GM18505 (cell line): ENCODE results near the gene SDK1.

Experiments
- ATAC-seq: cut with Tn5 transposase; IDR thresholded peaks from one replicate; pipeline ENCODE4 v1.9.1; 2021; ENCODE audit not compliant: unreplicated experiment
- POLR2A ChIP-seq: IDR thresholded peaks from 4 replicates; pipeline ENCODE4 v1.6.1; 2011; ENCODE audit warnings: borderline replicate concordance; ENCODE audit not compliant: insufficient read depth, insufficient read length; ENCODE audit errors: extremely low read depth

SDK1 gene

DNA sequence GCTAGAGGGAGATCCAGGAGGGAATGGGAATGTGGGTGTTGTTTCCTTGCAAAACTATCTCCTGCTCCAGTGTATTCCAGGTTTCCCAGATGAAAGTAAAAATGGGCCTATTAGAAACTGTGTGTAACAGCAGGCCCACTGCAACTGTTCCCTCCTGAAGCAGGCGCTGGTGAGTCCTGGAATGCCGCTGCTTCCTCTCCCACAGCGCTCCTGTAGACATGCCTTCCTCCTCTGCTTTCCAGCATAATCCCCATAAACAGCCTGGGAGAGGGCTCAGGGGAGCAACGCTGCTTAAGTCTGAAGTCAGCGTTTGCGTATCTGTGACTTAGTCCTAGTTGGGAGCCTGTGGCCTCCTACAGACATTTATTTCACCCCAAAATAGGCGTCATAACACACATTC lies 830.0 kb downstream of the SDK1 start:
- no peak for ATAC-seq
- TF ChIP-seq POLR2A: no peak

DNA sequence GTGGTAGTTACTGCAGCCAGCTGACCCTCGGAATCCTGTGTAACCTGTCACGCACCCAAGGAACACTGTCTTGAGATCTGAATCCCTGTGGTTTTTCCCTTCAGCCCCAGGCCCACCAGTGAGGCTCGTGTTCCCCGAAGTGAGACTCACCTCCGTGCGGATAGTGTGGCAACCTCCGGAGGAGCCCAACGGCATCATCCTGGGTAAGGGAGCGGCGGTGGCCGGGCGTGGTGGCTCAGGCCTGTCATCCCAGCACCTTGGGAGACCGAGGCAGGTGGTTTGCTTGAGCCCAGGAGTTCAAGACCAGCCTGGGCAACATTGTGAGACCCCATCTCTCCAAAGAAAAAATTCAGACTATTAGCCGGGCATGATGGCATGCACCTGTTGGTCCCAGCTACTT lies 831.2 kb downstream of the SDK1 start:
- no peak for ATAC-seq

GRCh38 chr7:4133491-4134044 lies 832.5 kb downstream of the SDK1 start:
- TF ChIP-seq POLR2A: no peak
- no peak for ATAC-seq

More for the DNA sequence above, 831.2 kb downstream of the SDK1 start:
- no peak for TF ChIP-seq POLR2A

- no peak for TF ChIP-seq POLR2A
- no peak for ATAC-seq
Observed at GRCh38 chr7:4134204-4134603, 833.2 kb downstream of the SDK1 start.

DNA sequence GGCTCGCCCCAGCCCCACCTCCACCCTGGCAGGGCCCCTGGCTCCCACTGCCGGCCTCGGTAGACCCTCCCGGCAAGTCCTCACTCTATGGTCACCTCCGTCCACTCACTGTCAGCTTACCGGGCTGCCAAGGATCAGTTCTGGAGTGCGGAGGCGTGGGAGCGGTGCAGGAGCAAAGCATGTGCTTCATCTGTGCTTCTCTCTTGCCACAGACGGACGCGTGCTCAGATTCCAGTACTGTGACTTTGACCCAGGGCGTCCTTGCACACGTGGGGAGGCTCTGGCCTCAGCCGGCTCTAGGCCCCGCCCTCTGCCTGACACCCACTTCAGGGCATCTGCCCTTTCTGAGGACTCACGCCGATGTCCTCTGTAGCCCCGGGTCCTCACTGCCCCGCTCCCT lies 833.6 kb downstream of the SDK1 start:
- no peak for TF ChIP-seq POLR2A
- ATAC-seq: no peak

DNA sequence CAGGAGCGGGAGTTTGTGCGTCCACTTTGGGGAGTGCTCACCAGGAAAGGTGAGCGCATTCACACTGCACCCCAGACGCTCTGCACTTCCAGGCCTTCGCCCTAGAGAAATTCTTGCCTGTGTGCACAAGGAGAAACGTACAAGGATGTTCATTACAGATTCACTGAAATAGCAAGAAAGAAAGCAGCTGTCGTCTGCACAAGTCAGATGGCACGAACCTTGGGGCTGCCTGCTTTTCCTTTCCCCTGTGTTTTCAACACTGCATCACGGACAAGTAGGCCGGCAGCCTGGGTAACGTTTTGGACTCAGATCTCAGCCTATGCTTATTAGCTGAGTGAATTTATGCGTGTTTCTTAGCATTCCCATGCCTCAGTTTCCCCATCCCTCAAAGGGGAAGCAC lies 834.2 kb downstream of the SDK1 start:
- no peak for TF ChIP-seq POLR2A
- no peak for ATAC-seq

DNA sequence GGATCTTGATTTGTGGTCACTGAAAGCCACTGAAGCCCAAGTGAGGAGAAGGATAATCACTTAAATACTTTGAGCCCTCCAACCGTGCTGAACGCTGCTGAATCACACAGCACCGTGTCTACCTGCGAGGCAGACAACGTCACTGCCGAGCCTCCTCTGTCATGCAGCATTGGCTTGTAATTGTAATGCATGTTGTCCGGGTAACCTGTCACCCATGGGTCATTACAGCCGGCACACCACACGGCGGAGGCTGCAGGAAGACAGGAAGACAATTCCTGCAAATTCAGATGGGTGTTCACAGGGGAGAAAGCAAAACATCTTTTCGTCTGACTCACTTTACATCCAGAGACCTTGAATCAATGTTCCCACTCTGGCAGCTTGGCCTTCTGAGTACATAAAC lies 835.0 kb downstream of the SDK1 start:
- ATAC-seq: no peak
- TF ChIP-seq POLR2A: no peak

DNA sequence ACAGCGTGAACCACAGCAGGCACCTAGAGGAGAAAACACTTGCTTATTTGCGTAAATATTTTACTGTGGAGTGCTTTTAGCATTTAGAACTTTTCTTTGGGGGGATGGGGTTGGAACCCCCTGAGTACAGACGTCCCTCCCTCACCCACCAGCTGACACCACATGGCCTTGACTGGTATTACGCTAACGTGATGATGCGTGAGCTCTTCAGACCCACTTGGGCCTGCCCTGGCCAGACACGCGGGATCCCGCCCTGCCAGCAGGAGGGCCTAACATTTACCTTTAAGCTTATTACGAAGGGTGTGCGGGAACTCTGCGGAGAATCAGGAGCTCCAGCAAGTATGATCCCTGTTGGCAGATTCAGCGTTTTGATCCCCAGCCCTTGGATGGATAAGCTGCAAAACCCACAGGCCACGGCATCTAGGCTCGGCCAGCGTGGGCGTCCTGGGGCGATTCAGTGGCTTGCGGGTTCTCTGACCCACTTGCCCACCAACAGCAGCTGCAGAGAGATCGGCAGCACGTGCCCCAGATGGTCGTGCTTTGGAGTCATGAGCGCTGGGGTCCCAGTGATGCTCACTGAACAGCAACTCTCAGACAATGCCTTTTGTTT lies 835.6 kb downstream of the SDK1 start:
- TF ChIP-seq POLR2A: no peak
- no peak for ATAC-seq

DNA sequence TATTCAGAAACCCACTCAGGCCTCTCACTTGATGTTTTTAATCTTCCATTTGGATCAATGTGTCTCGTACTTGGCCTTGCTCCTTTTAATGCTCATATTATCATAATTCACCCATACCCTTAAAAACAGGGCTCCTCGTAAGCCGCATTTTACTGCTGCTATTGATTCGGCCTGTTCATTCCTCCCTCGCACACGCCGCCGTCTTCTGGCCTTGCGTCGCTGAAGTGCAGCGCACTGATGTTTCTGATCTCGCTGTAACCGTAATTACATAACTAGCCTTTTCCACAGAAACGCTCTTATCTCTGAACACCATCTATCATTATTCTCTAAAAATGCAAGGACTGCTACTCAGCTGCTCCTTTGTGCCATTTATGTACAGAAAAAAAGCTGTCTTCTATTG lies 836.5 kb downstream of the SDK1 start:
- ATAC-seq: no peak
- no peak for TF ChIP-seq POLR2A

DNA sequence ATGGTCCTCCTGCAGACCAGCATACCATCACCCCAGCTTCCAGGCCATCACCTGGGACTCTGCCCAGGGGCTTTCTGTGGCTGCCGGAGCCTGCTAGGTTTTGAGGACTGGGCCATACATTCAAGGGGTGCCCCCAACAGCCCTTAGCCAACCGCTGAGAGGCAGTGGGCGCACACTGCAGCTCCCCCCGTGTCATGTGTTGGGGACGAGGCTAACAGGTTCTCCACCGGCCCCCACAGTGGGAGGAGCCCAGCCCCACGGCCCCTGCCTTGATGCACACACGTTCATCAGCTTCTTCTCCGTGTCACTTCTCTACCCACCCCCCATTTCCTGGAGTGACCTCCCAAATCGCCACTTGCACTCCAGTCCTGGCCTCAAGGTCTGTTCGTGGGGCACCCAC lies 837.8 kb downstream of the SDK1 start:
- ATAC-seq: no peak
- no peak for TF ChIP-seq POLR2A

DNA sequence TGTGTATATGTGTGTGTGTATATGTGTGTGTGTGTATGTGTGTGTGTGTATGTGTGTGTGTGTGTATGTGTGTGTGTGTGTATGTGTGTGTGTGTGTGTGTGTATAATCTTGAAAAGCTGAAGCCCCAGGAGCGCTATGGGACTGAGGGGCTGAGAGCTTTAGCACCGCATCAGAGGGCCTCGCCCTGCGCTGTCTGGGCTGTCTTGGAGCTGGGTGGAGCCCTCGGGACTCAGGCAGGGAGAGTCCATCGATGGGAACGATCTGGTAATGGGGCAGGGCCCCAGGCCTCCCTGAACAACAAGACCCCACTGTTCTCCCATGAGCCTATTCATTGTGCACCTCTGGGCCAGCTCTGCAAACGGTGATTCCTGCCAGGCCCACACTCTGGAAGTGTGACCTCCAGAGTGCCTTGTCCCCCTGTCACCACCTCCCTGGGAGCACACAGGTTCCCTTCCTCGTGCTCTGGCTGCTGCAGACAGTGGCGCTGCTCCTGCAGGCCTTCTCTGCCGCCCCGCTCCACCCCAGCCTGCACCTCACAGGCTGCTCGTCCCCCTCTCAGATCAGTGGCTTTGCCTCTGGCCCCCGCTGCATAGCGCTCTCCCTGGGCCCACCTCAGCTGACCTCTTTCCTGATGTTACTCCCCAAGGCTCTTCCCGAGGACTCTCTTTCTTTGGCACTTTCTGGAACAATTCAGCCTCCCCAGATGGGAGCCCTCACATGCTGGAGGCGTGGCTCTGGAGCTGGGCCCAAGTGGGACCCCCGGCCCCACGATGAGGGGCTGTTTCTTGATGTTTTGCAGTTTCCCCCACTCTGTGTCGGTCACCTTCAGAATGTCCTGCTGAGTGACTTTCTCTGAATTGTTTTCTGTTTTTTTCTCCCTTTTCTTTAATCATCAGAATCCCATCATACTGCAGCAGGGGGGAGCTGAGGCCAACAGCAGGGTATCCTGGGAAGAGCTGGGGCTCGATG lies 838.9 kb downstream of the SDK1 start:
- no peak for TF ChIP-seq POLR2A
- no peak for ATAC-seq

DNA sequence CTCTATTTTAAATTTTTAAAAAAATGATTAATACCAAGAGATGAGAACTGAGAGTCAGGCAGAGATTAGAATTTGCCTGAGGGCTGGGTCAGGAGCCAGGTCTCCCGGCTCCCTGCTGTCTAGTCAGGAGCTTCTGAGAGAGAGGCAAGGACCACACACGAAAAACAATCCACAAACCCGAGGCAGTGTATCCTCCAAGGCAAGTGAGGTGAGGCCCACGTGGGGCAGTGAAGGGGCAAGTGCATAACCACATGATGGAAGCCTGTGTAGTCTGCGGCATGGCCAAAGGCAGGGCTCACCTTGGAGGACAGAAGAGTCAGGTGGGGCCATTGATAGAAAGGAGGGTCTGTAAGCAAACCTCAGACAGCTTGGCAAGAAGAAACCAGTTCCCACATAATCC lies 839.9 kb downstream of the SDK1 start:
- no peak for TF ChIP-seq POLR2A
- ATAC-seq: no peak

GRCh38 chr7:4143006-4143405 lies 842.0 kb downstream of the SDK1 start:
- TF ChIP-seq POLR2A: no peak
- no peak for ATAC-seq
